Skin of body (tissue), 2 donors: ENCODE measurements around the gene DGLUCY. TPM values are rescaled to one million over a fixed set of nuclear protein-coding genes. Genes with fewer than 3 reads are reported as not detected.
"Not testable (repeated sequence)": the region's sequence is repeated elsewhere in the genome, so short reads cannot be mapped to it uniquely, and the experiment has no call there.

Experiments
- DNase-seq: peaks from one replicate; lab custom pipeline; 2025; lab: John Stamatoyannopoulos, UW
- total RNA-seq: library from RNA; depleted of rRNA; stranded (reverse); fragments of >200 nt; gene quantifications from one replicate; pipeline ENCODE4 v1.2.3, GENCODE V29; 2014

Gene DGLUCY
- total RNA-seq, 1 donor from 2014 or later = 40.0 TPM

DNA sequence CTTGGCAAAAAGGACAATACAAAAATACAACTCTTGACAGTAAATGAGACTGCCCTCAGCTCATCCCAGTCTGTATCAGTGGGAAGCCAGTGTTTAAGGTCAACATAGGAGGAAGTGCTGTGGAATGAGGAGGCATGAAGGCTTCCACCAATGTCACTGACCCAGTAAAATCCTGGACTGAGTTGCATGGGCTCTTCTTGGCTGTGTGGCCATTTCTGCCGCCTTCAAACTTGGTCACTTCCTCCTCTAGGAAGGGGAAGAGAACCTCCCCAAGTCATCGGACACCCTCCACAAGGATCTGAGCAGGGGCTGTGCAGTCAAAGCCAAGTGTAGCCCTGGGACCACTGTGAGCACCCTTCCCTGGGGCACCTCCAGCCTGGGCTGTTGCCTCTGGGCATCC is 118.7 kb downstream of the DGLUCY start:
- DNase-seq = no peak

- no peak for DNase-seq
Measured at GRCh38 chr14:91233936-91234790, 120.3 kb downstream of the DGLUCY start.

GRCh38 chr14:91234791-91235114 is 120.9 kb downstream of the DGLUCY start:
- DNase-seq = no peak

GRCh38 chr14:91235841-91236240 is 122.0 kb downstream of the DGLUCY start:
- no peak for DNase-seq

GRCh38 chr14:91237219-91237618 is 123.3 kb downstream of the DGLUCY start:
- DNase-seq = no peak

- no peak for DNase-seq
Measured at GRCh38 chr14:91238085-91238484, 124.2 kb downstream of the DGLUCY start.

DNA sequence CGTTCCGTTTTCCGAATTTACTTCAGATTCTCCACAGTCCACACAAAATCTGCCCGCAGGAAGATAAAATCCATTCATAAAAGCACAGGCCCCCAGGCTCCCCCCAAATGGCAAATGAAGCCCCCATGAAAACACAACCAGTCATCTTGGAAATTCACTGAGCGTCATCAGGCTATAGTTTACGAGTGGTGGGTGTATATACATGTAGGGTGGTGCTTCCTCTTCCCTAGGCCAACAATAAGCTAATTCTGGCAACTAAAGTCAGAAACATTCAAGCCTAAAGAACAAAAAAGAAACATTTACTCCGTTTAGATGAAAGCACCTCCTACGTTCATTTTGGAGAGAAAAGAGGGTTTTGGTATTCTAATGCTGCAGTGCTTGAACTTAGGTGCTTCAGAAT is 124.8 kb downstream of the DGLUCY start:
- no peak for DNase-seq

- no peak for DNase-seq
Measured at GRCh38 chr14:91241863-91242262, 128.0 kb downstream of the DGLUCY start.

DNA sequence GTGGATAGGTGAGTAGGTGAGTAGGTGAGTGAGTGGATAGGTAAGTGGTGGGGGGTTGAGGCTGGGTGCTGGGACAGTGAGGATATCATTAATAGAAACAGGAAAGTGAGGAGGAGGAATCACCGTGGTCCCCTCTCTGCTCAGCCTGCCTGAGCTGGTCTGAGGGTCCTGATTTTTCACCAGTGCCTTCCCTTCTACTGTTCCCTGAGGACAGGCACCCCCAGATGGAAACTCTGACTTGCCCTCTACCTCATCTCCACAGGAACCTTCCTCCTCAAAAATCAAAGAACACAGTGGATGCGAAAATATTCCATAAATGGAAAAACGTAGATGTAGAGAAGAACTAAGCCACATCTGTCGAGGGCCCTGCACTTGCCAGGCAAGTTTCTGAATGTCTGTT is 128.8 kb downstream of the DGLUCY start:
- no peak for DNase-seq

GRCh38 chr14:91243074-91243471 is 129.2 kb downstream of the DGLUCY start:
- no peak for DNase-seq

- DNase-seq = no peak
Measured at GRCh38 chr14:91244501-91244901, 130.6 kb downstream of the DGLUCY start, which contains the start of gene GPR68. Gene GPR68 (minus strand): TSS chr14:91244704. CDS start chr14:91235050, 9,654 bp downstream.

DNA sequence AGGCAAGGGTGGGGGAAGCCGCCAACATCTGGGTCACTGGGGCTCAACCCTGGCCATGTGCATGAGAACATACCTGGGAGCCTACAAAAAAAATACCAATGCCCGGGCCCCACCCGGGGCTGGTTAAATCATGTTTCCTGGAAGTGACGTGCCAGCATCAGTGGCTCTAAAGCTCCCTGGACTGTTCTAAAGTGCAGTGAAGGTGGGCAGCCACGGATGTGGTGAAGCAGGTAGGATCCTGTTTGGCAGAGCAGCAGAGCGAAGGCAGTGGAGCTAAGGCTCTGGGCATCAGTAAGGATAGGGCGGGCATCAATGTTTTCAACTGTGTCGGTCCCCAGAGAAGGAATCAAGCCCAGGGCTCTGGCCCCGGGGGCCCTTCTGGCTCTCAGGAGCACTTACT is 131.2 kb downstream of the DGLUCY start:
- no peak for DNase-seq

- DNase-seq = not testable (repeated sequence)
Measured at GRCh38 chr14:91245616-91246015, 131.7 kb downstream of the DGLUCY start.

- DNase-seq = no peak
Measured at GRCh38 chr14:91246051-91246852, 132.4 kb downstream of the DGLUCY start.

DNA sequence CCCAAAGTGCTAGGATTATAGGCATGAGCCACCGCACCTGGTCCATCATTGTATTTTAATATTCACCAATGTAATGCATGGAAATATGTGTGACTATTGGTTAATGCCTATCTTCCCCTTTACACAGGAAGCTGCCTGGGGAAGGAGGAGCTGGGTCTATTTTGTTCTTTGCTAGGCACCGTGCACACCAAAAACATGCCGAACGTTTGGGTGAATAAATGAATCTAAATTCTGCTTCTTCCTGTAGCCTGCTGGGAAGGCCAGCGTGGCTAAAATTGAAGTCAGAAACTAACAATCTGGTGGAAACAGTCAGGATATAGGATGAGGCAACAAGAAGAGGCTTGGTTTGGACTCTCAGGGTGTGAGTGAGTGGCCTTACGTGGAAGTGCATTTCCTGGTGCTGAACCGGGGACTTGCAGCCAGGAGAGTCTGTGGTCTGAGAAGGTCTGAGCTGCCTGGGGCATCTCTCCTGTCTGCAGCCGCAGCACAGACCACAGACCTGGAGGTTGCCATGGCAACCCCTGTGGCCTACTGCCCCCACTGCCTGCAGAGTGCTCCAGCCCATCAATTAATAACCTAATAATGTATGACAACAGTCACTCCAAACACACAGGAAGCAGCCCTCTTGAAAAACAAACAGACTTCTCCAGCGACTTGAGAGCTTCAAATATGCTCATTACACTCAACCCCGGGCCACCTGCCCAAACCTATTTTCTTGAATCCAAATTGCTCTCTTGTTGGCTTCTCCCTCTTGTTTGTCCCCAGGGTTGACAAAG is 136.2 kb downstream of the DGLUCY start:
- DNase-seq = no peak

DNA sequence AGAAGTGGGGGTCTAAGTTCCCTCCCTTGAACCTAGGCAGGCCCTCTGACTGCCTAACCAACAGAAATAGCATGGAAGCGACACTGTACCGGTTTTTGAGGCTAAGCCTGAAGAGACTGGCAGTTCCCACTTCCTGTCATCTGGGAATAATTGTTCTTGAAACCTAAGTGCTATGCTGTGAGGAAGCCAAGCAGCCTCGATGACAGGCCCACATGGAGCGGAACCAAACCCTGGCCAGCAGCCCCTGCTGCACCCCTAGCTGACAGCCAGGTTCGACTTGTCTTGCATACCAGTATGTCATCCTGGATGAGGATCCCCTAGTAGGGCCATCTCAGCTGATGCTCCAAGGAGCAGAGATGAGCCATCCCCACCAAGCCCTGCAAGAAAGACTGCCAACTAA is 137.0 kb downstream of the DGLUCY start:
- peak; percentile 78 for DNase-seq

DNA sequence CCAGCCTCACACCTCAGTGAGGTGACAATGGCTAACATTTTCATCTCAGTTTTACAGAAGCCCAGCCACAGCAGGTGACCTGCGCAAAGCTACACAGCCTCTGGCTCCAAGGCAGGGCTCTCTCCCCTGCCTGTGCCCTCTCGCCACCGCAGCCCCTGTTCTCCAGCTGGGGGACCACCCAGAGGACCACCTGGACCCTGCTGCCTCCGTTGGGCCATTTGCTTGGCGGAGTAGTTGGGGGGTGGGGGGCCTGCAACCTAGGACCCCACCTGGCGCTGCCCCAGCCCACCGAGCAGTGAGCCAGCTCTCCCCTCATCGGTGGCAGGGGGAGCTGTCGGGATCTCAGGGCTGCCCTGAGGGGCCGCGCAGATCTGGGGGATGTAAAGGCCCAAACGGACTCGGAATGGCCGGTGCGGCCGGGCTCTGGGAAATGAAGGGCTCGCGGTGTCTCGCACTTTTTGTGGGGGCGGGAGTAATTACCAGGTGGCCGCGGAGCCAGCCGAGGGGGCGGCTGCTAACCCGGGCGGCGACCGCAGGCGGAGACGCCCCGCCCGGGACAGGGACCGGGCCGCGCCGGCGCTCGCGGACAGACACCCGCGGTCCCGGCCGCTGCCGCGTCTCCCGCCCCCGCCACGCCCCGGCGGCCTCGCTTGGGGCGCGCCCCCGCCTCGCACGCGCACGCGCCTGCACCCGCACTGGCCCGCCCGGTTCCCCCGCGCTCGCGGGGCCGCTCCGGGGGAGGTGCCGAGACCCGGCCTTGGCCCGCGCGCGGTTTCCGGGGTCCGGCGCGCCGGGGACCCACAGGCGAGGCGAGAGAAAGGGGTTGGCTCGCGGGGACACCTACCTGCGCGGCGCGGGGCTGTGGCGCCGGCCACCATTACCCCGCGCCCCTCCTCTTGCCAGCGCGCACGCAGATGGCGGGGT is 139.3 kb downstream of the DGLUCY start:
- DNase-seq = no peak

DNA sequence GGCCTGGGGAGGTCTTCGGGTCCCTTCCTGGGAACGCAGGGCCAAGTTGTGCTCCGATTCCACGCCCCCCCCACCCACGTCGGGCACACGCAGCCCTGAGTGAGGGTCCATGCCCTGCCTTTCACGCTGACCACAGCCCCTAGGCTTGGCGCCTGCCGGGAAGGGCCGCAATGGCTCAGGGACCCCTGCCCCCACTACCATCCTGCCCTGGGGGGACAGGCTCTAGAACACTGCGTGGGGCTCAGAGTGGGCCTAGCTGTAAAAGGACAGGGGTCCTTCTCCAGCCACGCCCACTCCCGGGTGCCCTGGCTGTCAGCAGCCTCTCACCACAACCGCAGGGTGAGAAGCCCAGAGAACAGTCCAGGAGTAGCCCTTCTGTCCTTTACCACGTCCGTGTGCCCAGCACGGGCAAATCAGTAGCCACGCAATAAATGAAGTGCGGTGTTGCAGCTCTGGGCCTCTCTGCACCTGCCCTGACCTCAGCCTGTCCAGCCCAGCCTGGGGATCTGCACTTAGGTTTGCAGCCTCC is 140.0 kb downstream of the DGLUCY start:
- no peak for DNase-seq

DNA sequence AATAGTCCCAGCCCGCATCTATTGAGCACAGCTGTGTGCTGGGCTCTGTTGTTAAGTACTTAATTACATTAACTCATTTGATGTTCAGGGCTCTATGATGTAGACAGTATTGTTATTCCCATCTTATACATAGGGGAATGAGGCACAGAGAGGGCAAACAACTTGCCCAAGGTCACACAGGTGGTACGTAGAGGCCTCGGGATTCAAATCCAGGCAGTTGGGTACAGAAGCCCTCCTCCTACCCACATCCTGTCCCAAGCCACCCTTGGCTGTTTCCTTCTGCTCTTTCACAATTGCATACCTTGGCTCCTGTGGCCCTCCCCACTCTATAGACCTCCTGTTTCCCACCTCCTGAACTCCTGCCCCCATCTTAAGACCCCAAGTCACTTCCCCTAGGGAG is 140.6 kb downstream of the DGLUCY start:
- DNase-seq = no peak

- peak; percentile 69 for DNase-seq
Measured at GRCh38 chr14:91255026-91255695, 141.3 kb downstream of the DGLUCY start.
